H1 (cell line): ENCODE results near the gene STK11IP. TPM values are rescaled to one million over a fixed set of nuclear protein-coding genes. Genes with fewer than 3 reads are reported as not detected.

Experiments
- CTCF ChIA-PET: fragments of 300-600 bp; sonication (Branson Sonifier 250); formaldehyde crosslinking; loops from one replicate; lab custom pipeline; 2021; ENCODE audit not compliant: partially characterized antibody; lab: Charles Lee
- POLR2A ChIA-PET: fragments of 300-600 bp; sonication (Branson Sonifier 250); formaldehyde crosslinking; loops from one replicate; lab custom pipeline; 2021; ENCODE audit warnings: inconsistent platforms; ENCODE audit not compliant: partially characterized antibody; lab: Charles Lee
- DNase-seq, 2 experiments: peaks; one replicate each; pipeline versions ENCODE4 v3.0.0 to v3.0.0-alpha.2; 2010 to 2022; ENCODE audit warnings: low spot score in 2 of 2, low read depth in 1 of 2, mixed read lengths in 1 of 2
- FAIRE-seq: peaks from 2 replicates; lab custom pipeline; 2011; peaks lifted over from hg19 to GRCh38; lab: Jason Lieb, UNC
- H2AFZ ChIP-seq: 2 replicates; pipeline ENCODE4 v1.8.1; 2012; ENCODE audit warnings: low read length, inconsistent platforms
- H2AK5ac ChIP-seq: 2 replicates; pipeline ENCODE4 v1.6.1; 2013; ENCODE audit warnings: low read depth, low read length
- H2BK120ac ChIP-seq: replicated peaks from 2 replicates; pipeline ENCODE3; 2013; ENCODE audit warnings: low read depth, low read length, inconsistent platforms
- H2BK12ac ChIP-seq: 2 replicates; pipeline ENCODE4 v1.6.1; 2013; ENCODE audit warnings: low read depth, low read length
- H2BK15ac ChIP-seq: 2 replicates; pipeline ENCODE4 v1.6.1; 2013; ENCODE audit warnings: low read length
- H2BK20ac ChIP-seq: 2 replicates; pipeline ENCODE4 v1.6.1; 2013; ENCODE audit warnings: low read length
- H2BK5ac ChIP-seq: 2 replicates; pipeline ENCODE4 v1.6.1; 2013; ENCODE audit warnings: low read depth, low read length
- H3K14ac ChIP-seq: 2 replicates; pipeline ENCODE4 v1.6.1; 2013; ENCODE audit warnings: inconsistent platforms; ENCODE audit not compliant: insufficient read length
- H3K18ac ChIP-seq: 2 replicates; pipeline ENCODE4 v1.6.1; 2013; ENCODE audit warnings: low read length; ENCODE audit errors: extremely low read depth
- H3K23ac ChIP-seq: 2 replicates; pipeline ENCODE4 v1.6.1; 2013; ENCODE audit warnings: inconsistent platforms; ENCODE audit not compliant: insufficient read length
- H3K23me2 ChIP-seq: 2 replicates; pipeline ENCODE4 v1.6.1; 2013; ENCODE audit warnings: low read depth, low read length
- H3K27ac ChIP-seq: 2 replicates; pipeline ENCODE4 v1.6.1; 2011; ENCODE audit warnings: low read depth, low read length, inconsistent platforms
- H3K27me3 ChIP-seq, 4 experiments: replicated peaks in 1 of 4; 1 replicate in 1 of 4; 2 replicates in 3 of 4; pipeline versions ENCODE4 v1.6.1 to v1.8.1; 2011 to 2013; ENCODE audit warnings: low read length in 3 of 4, mild to moderate bottlenecking in 3 of 4, inconsistent platforms in 2 of 4, mixed read lengths in 2 of 4, moderate library complexity in 1 of 4; ENCODE audit not compliant: control insufficient read depth in 3 of 4, insufficient read depth in 3 of 4; ENCODE audit errors: extremely low read depth in 1 of 4
- H3K36me3 ChIP-seq, 4 experiments: 2 replicates each; pipeline versions ENCODE4 v1.6.1 to v1.8.1; 2011 to 2013; ENCODE audit warnings: mild to moderate bottlenecking in 4 of 4, low read length in 3 of 4, moderate library complexity in 2 of 4, control low read depth in 1 of 4, inconsistent platforms in 1 of 4; ENCODE audit not compliant: insufficient read depth in 4 of 4, control insufficient read depth in 2 of 4
- H3K4ac ChIP-seq: replicated peaks from 2 replicates; pipeline ENCODE3; 2013; ENCODE audit warnings: low read length, low read depth, mixed read lengths, inconsistent platforms; ENCODE audit not compliant: insufficient read length
- H3K4me1 ChIP-seq, 4 experiments: replicated peaks in 1 of 4; 1 replicate in 1 of 4; 2 replicates in 3 of 4; pipeline versions ENCODE4 v1.6.1 to v1.8.1; 2011 to 2013; ENCODE audit warnings: low read length in 3 of 4, inconsistent platforms in 2 of 4, mixed read lengths in 1 of 4; ENCODE audit not compliant: insufficient read depth in 4 of 4, control insufficient read depth in 3 of 4
- H3K4me2 ChIP-seq, 2 experiments: 2 replicates each; pipeline versions ENCODE4 v1.6.1 to v1.8.1; 2011 to 2013; ENCODE audit warnings: low read depth in 2 of 2, low read length in 2 of 2, control low read depth in 1 of 2, inconsistent platforms in 1 of 2, mild to moderate bottlenecking in 1 of 2; ENCODE audit not compliant: insufficient read depth in 1 of 2
- H3K4me3 ChIP-seq, 4 experiments: fragments of 200-600, 300-600 bp in 1 of 4; sonication (generic), shearing (Covaris generic), sonication (Bioruptor Twin) in 1 of 4; 2 replicates each; pipeline versions ENCODE4 v1.5.1 to v1.8.1; 2011 to 2016; ENCODE audit warnings: low read length in 4 of 4, low read depth in 3 of 4, control low read depth in 2 of 4, inconsistent platforms in 2 of 4, mild to moderate bottlenecking in 2 of 4, mixed read lengths in 1 of 4, moderate library complexity in 1 of 4; ENCODE audit not compliant: insufficient read depth in 2 of 4; ENCODE audit errors: extremely low read depth in 1 of 4
- H3K56ac ChIP-seq: replicated peaks from 2 replicates; pipeline ENCODE3; 2013; ENCODE audit warnings: low read depth, mild to moderate bottlenecking, mixed read lengths, low read length, inconsistent platforms; ENCODE audit not compliant: insufficient read length
- H3K79me1 ChIP-seq: 2 replicates; pipeline ENCODE4 v1.6.1; 2013; ENCODE audit warnings: low read depth, low read length, control low read depth
- H3K79me2 ChIP-seq, 2 experiments: 2 replicates each; pipeline versions ENCODE4 v1.6.1 to v1.8.1; 2012 to 2013; ENCODE audit warnings: low read length in 2 of 2, mild to moderate bottlenecking in 2 of 2, inconsistent platforms in 1 of 2; ENCODE audit not compliant: insufficient read depth in 2 of 2, control insufficient read depth in 1 of 2
- H3K9ac ChIP-seq, 4 experiments: replicated peaks in 1 of 4; 1 replicate in 1 of 4; 2 replicates in 3 of 4; pipeline versions ENCODE4 v1.6.1 to v1.8.1; 2011 to 2013; ENCODE audit warnings: low read depth in 3 of 4, low read length in 3 of 4, control low read depth in 2 of 4, mild to moderate bottlenecking in 2 of 4, moderate library complexity in 2 of 4, inconsistent platforms in 1 of 4; ENCODE audit errors: extremely low read depth in 1 of 4
- H3K9me3 ChIP-seq, 2 experiments: 2 replicates each; pipeline versions ENCODE4 v1.6.1 to v1.8.1; 2012 to 2013; ENCODE audit warnings: mild to moderate bottlenecking in 2 of 2, moderate library complexity in 2 of 2, control low read depth in 1 of 2, inconsistent platforms in 1 of 2, low read depth in 1 of 2, low read length in 1 of 2, mixed read lengths in 1 of 2; ENCODE audit not compliant: insufficient read depth in 2 of 2
- H4K20me1 ChIP-seq, 2 experiments: replicated peaks in 1 of 2; 2 replicates each; pipeline versions ENCODE3 to v1.8.1; 2011 to 2013; ENCODE audit warnings: inconsistent platforms in 2 of 2, low read length in 2 of 2, mild to moderate bottlenecking in 1 of 2; ENCODE audit not compliant: insufficient read depth in 2 of 2, control insufficient read depth in 1 of 2
- H4K5ac ChIP-seq: 2 replicates; pipeline ENCODE4 v1.6.1; 2013; ENCODE audit warnings: low read length, low read depth, mixed read lengths, inconsistent platforms; ENCODE audit not compliant: insufficient read length
- H4K8ac ChIP-seq: 2 replicates; pipeline ENCODE4 v1.8.0; 2013; ENCODE audit warnings: mild to moderate bottlenecking, moderate library complexity, low read length, inconsistent platforms; ENCODE audit not compliant: insufficient read depth; ENCODE audit errors: extremely low read depth
- H4K91ac ChIP-seq: replicated peaks from 2 replicates; pipeline ENCODE3; 2013; ENCODE audit warnings: low read length, mixed read lengths, inconsistent platforms; ENCODE audit not compliant: insufficient read length
- BCL11A ChIP-seq, 2 experiments: IDR thresholded peaks; one replicate each; pipeline ENCODE4 v1.6.1; 2011; ENCODE audit warnings: low read depth in 2 of 2, low read length in 2 of 2, mild to moderate bottlenecking in 2 of 2
- CBX8 ChIP-seq: fragments of 300-800, 300-1000 bp; sonication (generic); IDR thresholded peaks from 2 replicates; pipeline ENCODE4 v1.7.1; 2016; ENCODE audit warnings: low read depth, low read length, borderline replicate concordance
- CHD1 ChIP-seq: IDR thresholded peaks from 2 replicates; pipeline ENCODE4 v1.6.1; 2012; ENCODE audit warnings: low read depth, low read length, improper control_type of control experiment
- EP300 ChIP-seq, 2 experiments: IDR thresholded peaks; 1 replicate in 1 of 2; 2 replicates in 1 of 2; pipeline ENCODE4 v1.6.1; 2011 to 2012; ENCODE audit warnings: low read depth in 2 of 2, low read length in 2 of 2, mild to moderate bottlenecking in 2 of 2, borderline replicate concordance in 1 of 2, inconsistent platforms in 1 of 2, moderate library complexity in 1 of 2
- FOSL1 ChIP-seq: IDR thresholded peaks from 2 replicates; pipeline ENCODE4 v1.6.1; 2011; ENCODE audit warnings: mild to moderate bottlenecking, low read depth, low read length, moderate library complexity; ENCODE audit not compliant: insufficient read depth
- POU5F1 ChIP-seq: IDR thresholded peaks from 2 replicates; pipeline ENCODE4 v1.6.1; 2011; ENCODE audit warnings: low read depth, mild to moderate bottlenecking, low read length, moderate library complexity
- RXRA ChIP-seq: IDR thresholded peaks from 2 replicates; pipeline ENCODE4 v1.6.1; 2011; ENCODE audit warnings: low read depth, mild to moderate bottlenecking, low read length, moderate library complexity; ENCODE audit not compliant: insufficient read depth
- SP1 ChIP-seq: IDR thresholded peaks from 2 replicates; pipeline ENCODE4 v1.6.1; 2011; ENCODE audit warnings: low read depth, low read length
- SRF ChIP-seq: IDR thresholded peaks from 2 replicates; pipeline ENCODE4 v1.6.1; 2011; ENCODE audit warnings: mild to moderate bottlenecking, low read depth, low read length, moderate library complexity
- SUZ12 ChIP-seq: fragments of 200-600 bp; sonication (generic); IDR thresholded peaks from 2 replicates; pipeline ENCODE4 v1.6.1; 2012; ENCODE audit warnings: mild to moderate bottlenecking, inconsistent platforms, low read length, moderate library complexity, mixed read lengths
- TBP ChIP-seq: IDR thresholded peaks from 2 replicates; pipeline ENCODE4 v1.6.1; 2011; ENCODE audit warnings: low read depth, low read length, improper control_type of control experiment
- WGBS, 2 experiments: shearing (Covaris generic) in 1 of 2; methylation state at CpG; one replicate each; pipeline versions ENCODE4 v1.1.6 to v1.1.7; 2013 to 2015; ENCODE audit warnings: low lambda C conversion rate in 2 of 2, mixed read lengths in 2 of 2, inconsistent platforms in 1 of 2, low coverage in 1 of 2, missing lambda C conversion rate in 1 of 2; ENCODE audit not compliant: insufficient replicate concordance in 2 of 2, insufficient coverage in 1 of 2, insufficient read length in 1 of 2; ENCODE audit errors: extremely low coverage in 1 of 2, missing lambda C conversion rate in 1 of 2; 5-methylcytosine and 5-hydroxymethylcytosine counted together
- polyA plus RNA-seq, 7 experiments: library from polyadenylated mRNA; depleted of rRNA in 3 of 7; stranded (reverse) in 5 of 7; unstranded in 2 of 7; fragments of >200 nt in 5 of 7; fragments of 200-250 nt in 2 of 7; gene quantifications; 1 replicate in 5 of 7; 2 replicates in 1 of 7; 4 replicates in 1 of 7; pipeline versions ENCODE4 v1.2.1 to v1.2.3, GENCODE V29; 2011 to 2013; ENCODE audit warnings: missing spikeins in 2 of 7, mixed read lengths in 2 of 7
- total RNA-seq: library from RNA; stranded (reverse); fragmentation: NEBNext Ultra II Directional; extraction: Animal tissue kit (Norgen Biotek cat#: 25700); gene quantifications from 2 replicates; pipeline ENCODE4 v1.2.1, GENCODE V29; 2021
- TF ChIP-seq, protein P1 (sequence below): IDR thresholded peaks from 2 replicates; pipeline ENCODE4 v1.6.1; 2011; ENCODE audit warnings: low read depth, mild to moderate bottlenecking, low read length; ENCODE audit not compliant: insufficient read depth

Gene STK11IP
- total and polyA plus RNA-seq, 2 of the 8 experiments (the other 6 are each of a cell fraction or from before 2014, with no cell fraction given): 18.5 to 29.6 TPM

DNA sequence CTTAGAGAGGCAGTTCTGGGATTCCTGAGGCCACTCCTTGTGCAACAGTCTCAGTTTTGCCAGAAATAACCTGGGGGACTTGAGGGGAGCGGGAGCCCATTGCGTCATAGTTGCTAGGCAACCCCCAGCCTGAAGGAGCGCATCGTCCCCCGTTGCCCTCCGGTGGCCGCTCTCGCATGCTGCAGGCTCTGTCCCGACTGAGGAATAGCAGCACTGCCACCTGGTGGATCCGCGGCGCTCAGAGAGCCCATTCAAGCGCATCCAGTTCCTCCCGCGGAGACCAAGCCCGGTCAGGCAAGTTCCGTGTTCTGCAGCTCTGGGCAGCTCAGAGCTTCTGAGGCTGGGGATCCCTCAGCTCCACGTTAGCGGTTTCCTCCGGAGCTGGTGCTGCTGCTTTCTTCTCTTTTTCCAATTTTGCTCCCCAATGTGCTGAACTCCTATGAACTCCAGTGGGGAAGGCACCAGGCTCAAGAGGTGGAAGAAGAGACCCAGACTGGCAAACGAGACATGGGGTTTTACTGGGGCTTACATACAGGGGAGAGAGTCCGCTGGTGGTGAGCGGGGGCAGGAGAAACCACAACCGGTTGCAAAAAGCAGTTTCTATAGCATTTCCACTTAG, 44.9 kb downstream of the STK11IP start:
- H3K4me3 ChIP-seq: peak overlapping the region in 1 of 4 experiments; percentile 13; a peak in 1 of 8 replicates
- H3K36me3 ChIP-seq: no peaks in the 10 kb centered on the region
- H3K23ac ChIP-seq: no peak overlapping the region
- H3K4ac ChIP-seq: no peak overlapping the region
- no peak overlapping the region for H3K14ac ChIP-seq
- no peak overlapping the region for H4K91ac ChIP-seq
- H3K18ac ChIP-seq: no peak overlapping the region
- no peak overlapping the region for H4K5ac ChIP-seq
- H2AFZ ChIP-seq: 0 out of 2 replicates have a peak overlapping the region, but pooled peaks have one; percentile 1
- H3K4me1 ChIP-seq: peaks cover 0 to 6% (median 2%) of the 10 kb centered on the region in 4 experiments; a peak in 5 of 7 replicates
- H2AK5ac ChIP-seq: no peak overlapping the region
- no peak overlapping the region for H4K8ac ChIP-seq
- H2BK5ac ChIP-seq: no peak overlapping the region
- POLR2A ChIA-PET: interaction anchor here (1.3 to 3.1 kb wide), 3 partner anchors 9 to 80 kb away, joined by 3 to 11 read pairs (median 5); no protein-coding TSS in a partner anchor
- peaks cover 0 to 6% (median 3%) of the 10 kb centered on the region in 4 experiments; a peak in 5 of 7 replicates for H3K27me3 ChIP-seq
- H2BK15ac ChIP-seq: no peak overlapping the region
- FAIRE-seq (peak; percentile 88), DNase-seq (peak; percentile 95 to 96)
- H2BK20ac ChIP-seq: no peak overlapping the region
- peak overlapping the region in 1 of 2 experiments; percentile 5; a peak in 2 of 4 replicates for H3K4me2 ChIP-seq
- no peak overlapping the region for H2BK12ac ChIP-seq
- CTCF ChIA-PET: interaction anchor here (0.6 to 22.0 kb wide), 47 partner anchors 9 to 194 kb away, joined by 3 to 356 read pairs (median 5); partner anchors contain the start of gene GMPPA
- no peak overlapping the region for H2BK120ac ChIP-seq
- no peaks in the 10 kb centered on the region for H3K79me1 ChIP-seq
- H4K20me1 ChIP-seq: no peaks in the 10 kb centered on the region
- WGBS, 2 experiments: 12% methylated on average over 24 of the region's 24 CpGs; no CpG with 5 or more reads in 1 of the 2 experiments
- no peak overlapping the region for H3K27ac ChIP-seq
- no peak overlapping the region for H3K56ac ChIP-seq
- H3K23me2 ChIP-seq: no peaks in the 10 kb centered on the region
- H3K9ac ChIP-seq: no peak overlapping the region
- H3K9me3 ChIP-seq: no peaks in the 10 kb centered on the region
- no peaks in the 10 kb centered on the region for H3K79me2 ChIP-seq
- TF ChIP-seq SP1 (no peak), TBP (no peak), CBX8 (no peak), POU5F1 (no peak), SRF (no peak; the same call in 1 of the 2 replicates), RXRA (no peak), BCL11A (IDR thresholded peaks at IDR 0.05; ENCODE audit: low read depth in 2 of 2, low read length in 2 of 2) (no peak), CHD1 (no peak), SUZ12 (no peak), EP300 (IDR thresholded peaks at IDR 0.05; ENCODE audit: borderline replicate concordance in 1 of 2, low read depth in 2 of 2, low read length in 2 of 2) (peak in 1 of 2 experiments; percentile 23; a peak in 1 of 3 replicates), FOSL1 (no peak)
- TF ChIP-seq, protein P1, sequence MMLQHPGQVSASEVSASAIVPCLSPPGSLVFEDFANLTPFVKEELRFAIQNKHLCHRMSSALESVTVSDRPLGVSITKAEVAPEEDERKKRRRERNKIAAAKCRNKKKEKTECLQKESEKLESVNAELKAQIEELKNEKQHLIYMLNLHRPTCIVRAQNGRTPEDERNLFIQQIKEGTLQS: peak; percentile 82
